HG03060 (cell line): ENCODE measurements around the gene CALML6.
"Not testable (repeated sequence)": the region's sequence is repeated elsewhere in the genome, so short reads cannot be mapped to it uniquely, and the experiment has no call there.

Experiments
- ATAC-seq: cut with Tn5 transposase; IDR thresholded peaks from one replicate; pipeline ENCODE4 v1.9.1; 2021; ENCODE audit warnings: low read depth, moderate number of reproducible peaks; ENCODE audit not compliant: unreplicated experiment

The CALML6 gene

GRCh38 chr1:1914971-1915692, at the start of gene CALML6:
Gene CALML6, plus strand, starts transcription at chr1:1915260. Its CDS starts 21 bp downstream, at chr1:1915281.
- ATAC-seq, result no peak

DNA sequence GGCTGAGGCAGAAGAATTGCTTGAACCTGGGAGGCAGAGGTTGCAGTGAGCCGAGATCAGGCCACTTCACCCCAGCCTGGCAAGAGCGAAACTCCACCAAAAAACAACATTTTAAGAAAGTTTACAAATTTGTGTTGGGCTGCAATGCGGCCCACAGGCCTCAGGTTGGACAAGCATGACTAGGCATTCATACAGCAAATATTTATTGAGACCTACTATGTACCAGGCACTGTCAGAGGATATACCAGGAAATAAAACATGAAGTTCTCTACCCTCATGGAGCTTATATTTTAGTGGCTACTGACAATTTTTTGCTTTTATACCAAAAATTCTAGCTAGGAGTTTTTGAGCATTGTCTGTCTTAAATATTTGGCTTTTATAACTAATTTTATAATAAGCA, 47.9 kb upstream of the CALML6 start:
- ATAC-seq, result no peak

GRCh38 chr1:1869469-1869868, 45.6 kb upstream of the CALML6 start:
- ATAC-seq, result no peak

GRCh38 chr1:1872329-1872994, 42.6 kb upstream of the CALML6 start:
- ATAC-seq, result no peak

DNA sequence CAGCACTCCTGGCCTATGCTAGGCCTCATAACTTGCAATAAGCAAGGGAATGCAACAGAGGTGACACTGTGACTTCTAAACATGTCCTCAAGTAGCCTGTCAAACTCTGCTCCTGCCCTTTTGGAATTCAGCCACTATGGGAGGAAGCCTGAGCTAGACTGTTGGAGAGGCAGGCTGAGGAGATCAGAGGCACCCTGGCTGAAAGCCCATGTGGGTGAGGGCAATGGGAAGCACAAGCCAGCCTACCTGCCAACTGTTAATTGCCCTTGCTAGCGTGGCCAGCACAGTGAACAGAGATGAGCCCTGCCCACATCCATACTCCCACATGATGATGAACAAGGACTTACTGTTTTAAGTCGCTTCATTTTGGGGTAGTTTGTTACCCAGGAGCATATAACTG, 41.9 kb upstream of the CALML6 start:
- no peak for ATAC-seq

DNA sequence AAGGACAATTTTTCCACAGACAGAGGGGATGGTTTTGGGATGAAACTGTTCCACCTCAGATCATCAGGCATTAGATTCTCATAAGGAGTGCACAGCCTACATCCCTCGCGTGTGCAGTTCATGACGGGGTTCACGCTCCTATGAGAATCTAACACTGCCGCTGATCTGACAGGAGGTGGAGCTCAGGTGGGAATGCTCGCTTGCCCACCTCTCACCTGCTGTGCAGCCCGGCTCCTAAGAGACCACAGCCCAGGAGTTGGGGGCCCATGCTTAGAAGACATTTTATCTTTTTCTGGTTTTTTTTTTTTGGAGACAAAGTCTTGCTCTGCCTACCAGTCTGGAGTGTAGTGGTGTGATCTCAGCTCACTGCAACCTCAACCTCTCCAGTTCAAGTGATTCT, 40.2 kb upstream of the CALML6 start:
- ATAC-seq, result no peak

- no peak for ATAC-seq
These were observed 39.1 kb upstream of the CALML6 start for GRCh38 chr1:1875932-1876331.

- ATAC-seq, result no peak
These were observed 38.6 kb upstream of the CALML6 start for GRCh38 chr1:1876335-1876930.

- ATAC-seq, result no peak
These were observed 37.1 kb upstream of the CALML6 start for GRCh38 chr1:1877865-1878436.

GRCh38 chr1:1879942-1880341, 35.1 kb upstream of the CALML6 start:
- ATAC-seq, result no peak

DNA sequence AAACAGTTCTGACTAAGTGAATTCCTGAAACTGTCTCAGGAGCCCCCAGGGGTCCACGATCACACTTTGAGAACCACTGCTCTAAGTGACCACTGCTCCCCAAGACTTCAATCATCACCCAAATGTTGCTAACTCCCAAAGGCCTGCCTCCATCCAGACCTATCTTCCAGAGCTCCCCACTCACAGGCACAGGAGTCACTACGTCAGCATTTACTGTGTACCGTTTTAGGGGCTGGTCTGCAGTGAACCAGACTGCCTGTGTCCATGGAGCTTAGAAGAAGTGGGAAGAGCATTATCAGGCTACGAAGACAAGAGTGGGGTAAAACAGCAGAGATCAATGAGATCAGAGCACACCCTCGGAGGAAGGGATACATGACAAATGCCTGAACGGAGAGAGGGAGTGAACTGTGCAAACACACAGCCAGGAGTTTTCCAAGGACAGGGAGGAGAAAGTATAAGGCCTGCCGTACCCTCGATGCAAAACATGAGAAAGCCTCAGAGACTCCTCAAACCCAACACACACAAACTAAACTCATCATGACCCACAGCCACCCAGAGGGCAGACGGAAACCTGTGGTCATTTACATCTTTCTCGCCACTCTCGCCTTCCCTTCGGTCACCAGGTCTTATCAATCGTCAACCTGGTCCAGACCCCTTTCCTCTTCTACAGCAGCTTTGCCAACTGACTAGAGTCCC, 34.3 kb upstream of the CALML6 start:
- no peak for ATAC-seq

DNA sequence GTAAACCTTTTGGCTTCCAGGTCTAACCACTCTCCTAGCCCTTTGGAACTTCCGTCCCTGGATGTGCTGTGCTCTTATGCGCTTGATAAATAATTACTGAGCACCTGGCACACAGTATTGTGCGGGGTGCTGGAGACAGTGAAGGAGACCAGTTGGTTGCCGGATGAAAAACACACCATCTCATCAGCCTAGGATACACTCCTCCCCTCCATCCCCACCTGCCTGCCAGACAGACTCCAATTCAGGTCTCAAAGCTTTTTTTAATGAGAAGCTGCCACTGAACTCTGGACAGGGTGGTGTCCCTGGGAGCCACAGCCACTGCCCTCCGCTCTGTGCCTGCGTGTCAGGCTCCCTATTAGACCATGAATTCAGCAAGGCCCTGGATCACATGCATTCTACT, 33.3 kb upstream of the CALML6 start:
- ATAC-seq, result no peak

DNA sequence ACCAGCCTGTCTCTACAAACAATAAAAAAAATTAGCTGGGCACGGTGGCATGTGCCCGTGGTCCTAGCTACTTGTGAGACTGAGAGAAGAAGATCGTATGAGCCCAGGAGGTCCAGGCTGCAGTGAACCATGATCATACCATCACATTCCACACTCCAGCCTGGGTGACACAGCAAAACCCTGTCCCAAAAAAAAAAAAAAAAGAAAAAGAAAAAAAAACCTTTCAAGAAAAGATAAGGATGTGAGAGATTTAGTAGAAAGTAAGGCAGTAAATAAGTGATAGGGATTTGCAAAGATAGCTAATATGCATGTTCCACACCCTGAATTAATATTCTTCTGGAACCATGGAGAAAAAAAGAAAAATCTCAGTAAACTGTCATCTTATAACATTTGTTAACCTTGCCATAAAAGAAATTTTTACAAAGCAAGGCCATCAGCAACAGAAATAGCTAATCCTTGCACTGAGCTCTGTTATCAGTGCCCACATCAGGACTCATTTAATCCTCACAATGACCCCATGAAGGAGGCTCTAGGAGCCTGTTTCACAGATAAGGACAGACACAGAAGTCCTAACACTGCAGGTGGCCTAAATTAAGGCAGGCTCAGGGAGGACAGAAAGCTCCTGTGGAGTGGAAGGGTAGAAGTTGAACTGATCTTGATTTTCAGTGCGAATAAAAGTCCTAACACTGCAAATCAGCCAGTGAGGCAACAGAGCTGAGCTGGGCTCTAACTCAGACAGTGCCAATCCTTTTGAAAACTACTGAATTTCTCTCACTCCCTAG, 31.8 kb upstream of the CALML6 start:
- ATAC-seq, result no peak

- ATAC-seq, result not testable (repeated sequence)
These were observed 31.2 kb upstream of the CALML6 start for GRCh38 chr1:1883890-1884289.

DNA sequence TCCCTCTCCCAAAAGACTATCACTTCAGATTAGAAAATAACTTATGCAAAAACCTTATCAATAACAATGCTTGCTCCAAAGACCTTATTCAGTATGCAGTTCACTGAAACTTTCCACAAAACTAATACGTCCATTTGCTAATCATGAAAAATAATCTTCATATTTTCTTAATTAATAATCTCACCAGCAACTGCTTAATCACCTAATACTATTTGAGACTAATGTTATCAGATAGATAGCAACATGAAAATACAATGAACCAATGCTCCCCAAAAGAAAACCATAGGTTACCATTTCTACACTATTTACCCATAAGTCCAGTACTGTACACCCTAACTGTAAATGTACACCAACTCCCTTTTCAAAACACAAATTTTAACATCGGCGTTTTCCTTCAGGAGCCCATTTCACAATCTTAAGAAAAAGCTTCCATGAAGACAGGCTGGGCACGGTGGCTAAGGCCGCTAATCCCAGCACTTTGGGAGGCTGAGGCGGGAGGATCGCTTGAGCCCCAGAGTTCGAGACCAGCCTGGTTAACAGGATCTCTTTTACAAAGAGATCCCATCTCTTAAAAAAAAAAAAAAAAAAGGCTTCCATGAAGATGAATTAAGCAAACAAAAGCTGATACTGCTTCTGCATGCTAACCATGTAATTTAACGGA, 25.8 kb upstream of the CALML6 start:
- no peak for ATAC-seq

- no peak for ATAC-seq
These were observed 25.1 kb upstream of the CALML6 start for GRCh38 chr1:1889847-1890505.

DNA sequence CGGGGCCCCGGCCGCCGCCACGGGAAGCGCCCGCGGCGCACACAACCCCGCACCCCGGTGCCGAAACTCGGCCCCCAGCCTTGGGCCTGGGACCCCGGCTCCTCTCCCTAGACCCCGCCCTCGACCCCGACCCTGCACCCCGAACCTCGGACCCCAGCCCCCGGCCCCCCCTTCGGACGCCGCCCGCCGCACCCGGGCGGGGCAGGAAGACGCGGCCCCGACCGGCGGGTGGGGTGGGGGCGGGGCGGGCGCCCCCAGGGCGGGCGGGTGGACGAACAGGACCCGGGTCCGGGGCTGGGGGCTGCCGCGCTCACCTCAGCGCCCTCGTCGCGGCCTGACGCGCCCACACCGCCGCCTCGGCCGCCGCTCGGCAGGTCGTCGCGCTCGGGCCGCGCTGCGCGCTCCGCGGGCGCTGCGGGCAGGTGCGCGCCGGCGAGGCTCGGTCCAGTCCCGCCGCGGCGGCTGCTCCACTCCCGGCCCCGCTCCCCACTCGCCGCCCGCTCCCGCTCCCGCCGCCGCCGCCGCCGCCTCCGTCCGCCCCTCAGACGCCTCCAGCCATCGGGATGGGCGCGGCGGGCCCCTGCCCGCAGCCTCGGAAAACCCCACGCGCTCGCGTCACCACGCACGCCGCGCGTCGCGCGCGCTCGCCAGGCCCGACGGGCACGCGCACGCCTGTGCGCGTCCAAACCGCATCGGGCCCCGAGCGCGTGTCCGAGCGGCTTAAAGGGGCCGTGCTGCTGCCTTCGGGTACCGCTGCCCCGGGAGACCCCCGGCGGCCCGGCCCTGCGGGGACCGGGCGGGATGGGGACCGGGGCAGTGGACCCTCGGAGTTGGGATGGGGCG, 24.3 kb upstream of the CALML6 start, which contains the start of gene GNB1:
Gene GNB1, minus strand, starts transcription at position 582 of the 843 bp plus-strand sequence. CDS start 65,634 bp downstream, outside the sequence.
- ATAC-seq, result no peak
